ENCODE data around the gene TMEM37. TPM values are rescaled to one million over a fixed set of nuclear protein-coding genes. Genes with fewer than 3 reads are reported as not detected.

Gene TMEM37
- 2.9 and 7.6 TPM in 2 replicates for total RNA-seq

DNA sequence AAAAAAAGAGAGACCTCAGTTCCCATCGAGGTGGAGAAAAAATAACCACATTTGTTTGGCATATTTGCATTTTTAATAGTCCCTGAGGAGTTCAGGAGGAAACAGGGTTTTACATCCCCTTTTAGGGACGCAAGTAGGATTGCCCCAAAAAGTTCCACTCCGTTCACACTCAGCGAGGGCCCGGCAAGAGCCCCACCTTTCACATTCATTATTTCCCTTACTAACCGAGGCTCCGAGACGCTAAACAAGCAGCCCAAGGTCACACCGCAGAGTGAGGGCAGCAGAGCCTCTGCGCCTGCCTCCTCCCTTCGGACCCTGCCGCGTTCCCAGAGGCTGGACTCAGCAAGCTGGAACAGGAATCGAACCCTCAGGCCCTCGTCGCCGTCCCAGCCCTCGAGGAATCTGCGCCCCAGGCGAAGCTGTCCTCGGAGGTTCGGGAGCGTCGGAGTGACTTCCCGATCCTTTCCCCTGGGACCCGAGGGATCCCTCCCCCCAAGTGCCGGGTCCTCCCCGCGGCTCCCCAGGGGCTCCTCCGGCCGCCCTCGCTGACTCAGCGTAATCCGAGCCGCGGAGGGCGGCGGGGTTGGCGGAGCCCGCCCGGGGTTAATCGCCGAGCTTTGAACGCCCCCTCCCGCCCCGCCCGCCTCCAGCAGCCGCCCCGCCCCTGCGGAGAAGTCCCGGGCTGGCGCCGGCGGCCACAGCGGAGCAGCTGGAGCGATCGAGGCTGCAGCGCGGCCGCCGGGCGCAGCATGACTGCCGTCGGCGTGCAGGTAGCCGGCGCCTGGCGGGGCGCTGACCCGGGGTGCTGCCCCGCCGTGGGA, at the start of gene TMEM37:
Gene TMEM37, plus strand, starts transcription at position 700 of the 821 bp plus-strand sequence. Its CDS starts 50 bp downstream, at position 750.

Other genes with a start within 250 kb of the TMEM37 start
- 3.1 and 5.0 TPM in 2 replicates for gene STEAP3, start 208.0 kb upstream of the TMEM37 start, total RNA-seq
- gene C2orf76, start 65.0 kb upstream of the TMEM37 start, total RNA-seq, result 10.9 and 27.4 TPM in 2 replicates
- 122 and 186 TPM in 2 replicates for gene DBI, start 64.9 kb upstream of the TMEM37 start, total RNA-seq
- gene SCTR, start 92.6 kb downstream of the TMEM37 start, total RNA-seq, result not detected in 2 replicates
- gene CFAP221, start 112.6 kb downstream of the TMEM37 start, total RNA-seq, result 0.16 TPM in 1 of 2 replicates, not detected in the other
- gene TMEM177, start 247.3 kb downstream of the TMEM37 start, total RNA-seq, result 5.6 and 15.6 TPM in 2 replicates

Measured in cardiac atrium fibroblast (primary cell).